A673 (cell line): ENCODE results near the gene SMIM10L2A. TPM values are rescaled to one million over a fixed set of nuclear protein-coding genes. Genes with fewer than 3 reads are reported as not detected.

ENCODE experiments used
- BruUV-seq: library from RNA; stranded (reverse); fragments of 400-500 nt; replicated peaks from 2 replicates; lab custom pipeline; 2021; lab: Mats Ljungman, UMichigan
- CTCF ChIA-PET: fragments of 300-600 bp; sonication (Branson Sonifier 250); formaldehyde crosslinking; loops from one replicate; lab custom pipeline; 2022; ENCODE audit warnings: antibody characterized with exemption; lab: Charles Lee
- POLR2A ChIA-PET: fragments of 300-600 bp; sonication (Branson Sonifier 250); formaldehyde crosslinking; loops from one replicate; lab custom pipeline; 2022; ENCODE audit warnings: antibody characterized with exemption; ENCODE audit not compliant: low non-redundant PET; lab: Charles Lee
- DNase-seq: peaks from one replicate; pipeline ENCODE4 v3.0.0-alpha.2; 2015; ENCODE audit warnings: low spot score
- H3K27ac ChIP-seq: fragments of 200-600 bp; sonication (generic); 2 replicates; pipeline ENCODE4 v1.5.1; 2016; ENCODE audit warnings: mixed run types, low read depth, mild to moderate bottlenecking, mixed read lengths, antibody characterized with exemption, low read length; ENCODE audit not compliant: poor library complexity, severe bottlenecking
- H3K27me3 ChIP-seq: fragments of 200-600 bp; sonication (generic); replicated peaks from 2 replicates; pipeline ENCODE4 v1.6.1; 2017; ENCODE audit warnings: mixed run types, low read depth, mild to moderate bottlenecking, mixed read lengths, antibody characterized with exemption, low read length; ENCODE audit not compliant: insufficient read depth, poor library complexity
- H3K36me3 ChIP-seq: fragments of 200-600 bp; sonication (generic); 2 replicates; pipeline ENCODE4 v1.6.1; 2016; ENCODE audit warnings: mixed run types, mild to moderate bottlenecking, mixed read lengths, antibody characterized with exemption, low read length; ENCODE audit not compliant: insufficient read depth, poor library complexity, severe bottlenecking
- H3K4me1 ChIP-seq: fragments of 200-600 bp; sonication (generic); 2 replicates; pipeline ENCODE4 v1.6.1; 2017; ENCODE audit warnings: mixed run types, mild to moderate bottlenecking, mixed read lengths, antibody characterized with exemption, low read length; ENCODE audit not compliant: insufficient read depth, poor library complexity, severe bottlenecking
- H3K4me3 ChIP-seq: fragments of 200-600 bp; sonication (generic); 2 replicates; pipeline ENCODE4 v1.5.1; 2016; ENCODE audit warnings: low read depth, mixed run types, mild to moderate bottlenecking, mixed read lengths, low read length; ENCODE audit not compliant: poor library complexity, severe bottlenecking
- H3K9me3 ChIP-seq: fragments of 200-600 bp; sonication (generic); 2 replicates; pipeline ENCODE4 v1.6.1; 2016; ENCODE audit warnings: mixed run types, low read depth, mild to moderate bottlenecking, mixed read lengths, antibody characterized with exemption, low read length; ENCODE audit not compliant: poor library complexity, severe bottlenecking
- CTCF ChIP-seq: fragments of 300-800, 200-600 bp; sonication (generic); conservative IDR thresholded peaks from 2 replicates; pipeline ENCODE4 v1.5.1; 2017; ENCODE audit warnings: low read depth, mild to moderate bottlenecking, antibody characterized with exemption, low read length, moderate library complexity, mixed read lengths
- EZH2 ChIP-seq: fragments of 200-600 bp; sonication (generic); IDR thresholded peaks from 2 replicates; pipeline ENCODE4 v1.6.1; 2017; ENCODE audit warnings: borderline replicate concordance, low read depth, mild to moderate bottlenecking, mixed read lengths, antibody characterized with exemption, low read length; ENCODE audit not compliant: poor library complexity, severe bottlenecking
- intact Hi-C: fragments of 100-400 bp; cut with micrococcal nuclease; formaldehyde crosslinking; loops from one replicate; pipeline ENCODE4 v1.10.0; 2022; ENCODE audit not compliant: unreplicated experiment
- total RNA-seq: library from RNA; stranded (reverse); gene quantifications from 2 replicates; pipeline ENCODE4 v1.2.3, GENCODE V29; 2021

SMIM10L2A gene
- total RNA-seq, 1 experiment from 2014 or later: 1.8 TPM

GRCh38 chrX:135476378-135476777 lies 54.6 kb downstream of the SMIM10L2A start:
- ChIA-PET POLR2A (no interaction called here), CTCF (interaction anchor here (0.6 kb wide), 1 partner anchor 291 kb away, joined by 3 read pairs; no protein-coding TSS in a partner anchor)
- intact Hi-C loops: no loop called here
- BruUV-seq: no TSS peak
- Histone ChIP-seq H3K9me3 (no peaks in the 10 kb centered on the region), H3K27me3 (no peaks in the 10 kb centered on the region), H3K4me1 (no peaks in the 10 kb centered on the region), H3K4me3 (no peak overlapping the region), H3K27ac (no peak overlapping the region), H3K36me3 (no peaks in the 10 kb centered on the region)
- no peak for TF ChIP-seq CTCF
- no peak for TF ChIP-seq EZH2
- DNase-seq: no peak

GRCh38 chrX:135477576-135477975 lies 55.8 kb downstream of the SMIM10L2A start:
- Histone ChIP-seq H3K9me3 (no peaks in the 10 kb centered on the region), H3K36me3 (no peaks in the 10 kb centered on the region), H3K4me1 (no peaks in the 10 kb centered on the region), H3K27ac (no peak overlapping the region), H3K4me3 (no peak overlapping the region), H3K27me3 (no peaks in the 10 kb centered on the region)
- ChIA-PET POLR2A (no interaction called here), CTCF (no interaction called here)
- intact Hi-C loops: no loop called here
- peak; percentile 65 for TF ChIP-seq CTCF
- no peak for TF ChIP-seq EZH2
- DNase-seq: peak; percentile 88
- BruUV-seq: no TSS peak

Other genes with a start within 250 kb of the SMIM10L2A start
- not detected in 2 replicates for gene ETDA, start 169.9 kb upstream of the SMIM10L2A start, total RNA-seq
- not detected in 2 replicates for gene ETDC, start 112.5 kb upstream of the SMIM10L2A start, total RNA-seq
- 8.7 and 9.4 TPM in 2 replicates for gene ZNF75D, start 77.8 kb upstream of the SMIM10L2A start, total RNA-seq
- gene ZNF449, start 77.1 kb upstream of the SMIM10L2A start, total RNA-seq: 10.6 and 12.1 TPM in 2 replicates
- 11.7 and 14.4 TPM in 2 replicates for gene INTS6L, start 98.7 kb downstream of the SMIM10L2A start, total RNA-seq